ENCODE results near the gene GLIS1.
"Not testable (repeated sequence)": the region's sequence is repeated elsewhere in the genome, so short reads cannot be mapped to it uniquely, and the experiment has no call there.

The GLIS1 gene

DNA sequence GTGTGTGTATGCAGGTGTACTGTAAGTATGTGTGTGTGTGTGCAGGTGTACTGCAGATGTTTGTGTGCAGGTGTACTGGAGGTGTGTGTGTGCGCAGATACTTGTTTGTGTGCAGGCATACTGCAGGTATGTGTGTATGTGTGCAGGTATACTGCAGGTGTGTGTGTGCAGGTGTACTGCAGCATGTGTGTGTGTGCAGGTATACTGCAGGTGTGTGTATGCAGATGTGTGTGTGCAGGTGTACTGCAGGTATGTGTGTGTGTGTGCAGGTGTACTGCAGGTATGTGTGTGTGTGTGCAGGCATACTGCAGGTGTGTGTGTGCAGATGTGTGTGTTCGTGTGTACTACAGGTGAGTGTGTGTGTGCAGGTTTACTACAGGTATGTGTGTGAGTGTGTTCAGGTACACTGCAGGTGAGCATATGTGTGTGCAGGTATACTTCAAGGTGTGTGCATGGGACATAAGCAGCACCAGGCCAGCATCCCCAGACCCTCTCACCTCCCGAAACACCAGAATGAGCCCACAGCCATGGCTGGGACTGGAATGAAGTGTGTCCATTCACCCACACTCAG, 182.2 kb downstream of the GLIS1 start:
- DNase-seq: no peak

DNA sequence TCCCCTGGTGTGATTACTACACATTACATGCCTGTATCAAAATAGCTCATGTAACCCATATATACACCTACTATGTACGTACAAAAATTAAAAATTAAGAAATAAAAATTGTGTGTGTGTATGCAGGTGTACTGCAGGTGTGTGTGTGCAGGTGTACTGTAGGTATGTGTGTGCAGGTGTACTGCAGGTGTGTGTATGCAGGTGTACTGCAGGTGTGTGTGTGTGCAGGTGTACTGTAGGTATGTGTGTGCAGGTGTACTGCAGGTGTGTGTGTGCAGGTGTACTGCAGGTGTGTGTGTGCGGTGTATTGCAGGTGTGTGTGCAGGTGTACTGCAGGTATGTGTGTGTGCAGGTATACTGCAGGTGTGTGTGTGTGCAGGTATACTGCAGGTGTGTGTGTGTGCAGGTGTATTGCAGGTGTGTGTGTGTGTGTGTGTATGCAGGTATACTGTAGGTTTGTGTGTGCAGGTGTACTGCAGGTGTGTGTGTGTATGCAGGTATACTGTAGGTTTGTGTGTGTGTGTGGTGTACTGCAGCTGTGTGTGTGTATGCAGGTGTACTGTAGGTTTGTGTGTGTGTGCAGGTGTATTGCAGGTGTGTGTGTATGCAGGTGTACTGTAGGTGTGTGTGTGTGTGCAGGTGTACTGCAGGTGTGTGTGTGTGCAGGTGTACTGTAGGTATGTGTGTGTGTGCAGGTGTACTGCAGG, 183.2 kb downstream of the GLIS1 start:
- DNase-seq: not testable (repeated sequence)

DNA sequence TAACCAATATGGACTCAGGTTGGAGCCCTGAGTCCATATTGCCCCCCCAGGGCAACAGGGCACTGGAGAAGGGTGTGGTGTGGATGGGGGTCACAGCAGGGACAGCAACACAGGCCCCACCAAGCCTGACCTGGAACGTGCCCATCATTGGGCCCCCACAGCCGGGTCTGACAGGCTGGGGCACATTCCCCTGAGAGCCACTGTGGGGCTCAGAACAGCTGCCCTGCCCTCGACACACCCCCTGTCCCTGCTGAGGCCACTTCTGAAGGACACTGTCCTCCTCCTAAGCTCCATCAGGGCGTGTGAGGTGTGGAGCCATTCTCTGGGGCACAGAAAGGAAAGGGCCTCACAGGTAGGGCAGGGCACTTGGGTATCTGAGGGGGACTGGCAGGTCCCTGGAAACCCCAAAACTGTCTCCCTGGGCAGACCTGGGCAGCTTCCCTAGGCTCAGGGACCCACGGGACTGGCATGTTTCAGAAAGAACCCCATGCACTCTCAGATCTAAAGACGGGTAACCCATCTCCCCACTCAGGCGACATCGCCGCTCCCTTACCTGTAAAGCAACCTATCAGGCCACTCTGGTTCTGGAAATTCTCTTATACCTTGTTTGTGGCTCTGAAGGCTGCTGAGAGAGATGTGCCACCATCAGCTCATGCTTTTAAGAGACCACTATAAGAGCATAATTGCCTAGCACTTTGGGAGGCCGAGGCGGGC, 184.2 kb downstream of the GLIS1 start:
- no peak for DNase-seq

DNA sequence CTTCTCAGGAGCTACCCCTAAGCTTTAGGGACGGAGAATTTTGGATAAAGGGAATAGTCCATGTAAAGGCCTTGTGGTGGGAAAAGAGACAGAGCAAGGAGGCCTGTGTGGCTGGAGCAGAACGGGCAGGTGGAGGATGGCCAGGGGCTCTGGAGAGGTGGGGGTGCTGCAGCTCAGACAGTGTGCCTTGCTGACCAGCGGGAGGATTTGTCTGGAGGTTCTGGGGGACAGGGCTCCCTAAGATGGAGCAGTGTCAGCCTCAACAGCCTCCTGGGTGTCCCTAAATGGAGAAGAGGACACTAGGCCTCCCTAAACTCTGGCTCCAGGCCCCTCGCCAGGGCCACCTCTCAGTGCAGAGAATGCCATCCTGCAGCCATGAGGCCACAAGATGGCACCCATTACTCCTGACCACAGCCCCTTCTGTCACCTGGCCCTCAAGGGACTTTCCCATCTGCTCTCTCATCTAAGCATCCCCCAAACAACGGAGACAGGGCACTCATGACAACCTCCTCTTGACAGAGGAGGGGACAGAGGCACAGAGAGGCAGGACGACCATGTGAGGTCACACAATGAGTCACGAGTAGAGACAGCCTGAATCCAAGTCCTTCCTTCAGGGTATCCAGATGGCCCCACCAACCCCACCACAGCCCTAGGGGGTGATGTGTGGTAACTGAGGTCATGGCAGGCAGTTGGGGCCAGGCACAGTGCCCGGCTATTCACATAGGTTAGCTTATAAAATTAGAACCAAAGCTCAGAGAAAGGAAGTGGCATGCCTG, 185.0 kb downstream of the GLIS1 start:
- DNase-seq: no peak

DNA sequence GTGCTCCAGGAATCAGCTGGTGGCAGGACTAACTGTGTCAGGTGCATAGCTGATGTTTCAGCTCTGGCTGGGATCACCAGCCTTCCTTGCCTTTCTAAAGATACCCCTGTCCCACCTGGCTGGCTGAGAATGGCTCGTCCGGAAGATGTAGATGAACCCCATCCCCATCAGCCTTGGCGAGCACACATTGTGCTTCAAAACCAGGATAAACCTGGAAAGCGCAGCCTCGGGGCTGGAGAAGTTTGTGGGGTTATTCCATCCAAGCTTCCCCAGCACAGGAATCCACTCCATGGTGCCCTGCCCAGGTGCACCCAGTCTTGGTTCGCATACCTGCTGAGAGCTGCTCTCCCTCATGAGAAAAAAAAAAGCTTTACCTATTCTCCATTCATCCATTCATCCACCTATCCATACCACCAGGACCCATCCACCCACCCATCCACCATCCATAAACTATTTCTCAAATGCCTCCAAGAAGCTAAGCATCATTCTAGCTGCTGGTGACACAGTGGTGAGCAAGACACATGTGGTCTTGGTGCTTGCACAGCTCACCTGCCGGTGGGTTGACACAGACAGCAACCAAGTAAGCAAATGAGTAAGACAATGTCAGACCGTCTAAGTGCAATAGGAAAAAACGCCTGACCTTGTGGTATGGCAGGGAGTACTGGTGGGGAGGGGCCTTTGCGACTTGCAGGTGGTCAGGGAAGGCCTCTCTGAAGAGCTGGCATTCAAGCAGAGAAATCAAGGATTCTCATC, 185.8 kb downstream of the GLIS1 start:
- DNase-seq: no peak

DNA sequence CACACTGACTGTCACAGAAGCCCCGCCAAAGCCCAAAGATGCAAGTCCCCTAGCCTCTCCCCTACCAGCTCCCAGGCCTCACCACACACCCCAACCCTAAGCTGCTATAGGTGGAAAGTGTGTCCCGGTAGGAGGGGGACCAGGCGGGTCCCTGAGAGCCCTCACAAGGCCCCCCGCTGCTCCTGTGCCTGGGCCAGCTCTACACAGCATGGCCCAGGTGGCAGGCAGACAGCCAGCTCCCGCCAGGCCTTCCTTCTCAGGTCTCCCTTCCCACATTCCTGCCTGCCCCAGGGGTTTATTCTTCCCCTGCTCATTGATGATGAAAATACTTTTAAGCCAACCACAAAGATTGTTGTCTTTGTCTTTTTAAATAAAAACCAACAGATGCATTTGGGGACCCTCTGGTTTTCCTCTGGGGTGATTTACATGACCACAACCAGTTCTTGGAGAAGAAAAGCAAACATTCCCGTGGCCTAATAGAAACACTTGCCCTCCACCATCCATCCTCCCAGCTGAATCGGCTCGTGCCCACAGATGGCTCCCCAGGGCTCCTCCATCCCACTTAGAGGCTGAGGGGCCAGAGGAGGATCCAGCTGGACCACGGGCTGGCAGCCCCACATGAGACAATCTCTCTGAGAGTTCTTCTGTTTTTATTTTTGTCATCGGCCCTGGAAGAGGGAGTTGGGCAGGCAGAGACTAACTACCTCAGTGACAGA, 186.7 kb downstream of the GLIS1 start:
- DNase-seq: peak; percentile 28

DNA sequence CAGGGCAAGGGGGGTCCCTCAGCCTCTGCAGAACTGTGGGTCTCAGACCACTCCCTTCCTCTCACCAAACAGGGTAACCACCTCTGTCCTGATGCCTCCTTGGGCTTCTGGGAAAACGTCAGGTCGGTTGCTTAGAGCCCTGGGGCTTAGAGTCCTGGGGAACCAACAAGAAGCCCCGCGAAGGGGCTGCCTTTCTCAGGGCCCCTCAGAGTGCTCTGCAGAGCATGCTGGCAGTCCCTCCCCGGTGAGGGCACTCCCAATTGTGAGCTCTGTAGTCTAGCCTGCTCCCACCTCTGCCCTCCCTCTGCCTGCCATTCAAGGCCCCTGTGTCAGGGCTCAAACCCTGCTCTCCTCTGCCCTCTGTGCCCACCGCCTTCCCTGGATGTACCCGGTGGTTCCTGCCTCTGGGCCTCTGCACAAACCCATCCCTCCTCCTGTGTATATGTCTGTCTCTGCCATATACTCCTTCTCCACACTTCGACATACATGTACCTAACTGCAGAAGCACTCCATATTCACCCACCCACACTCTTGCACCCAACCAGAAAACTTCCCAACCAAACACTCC, 187.5 kb downstream of the GLIS1 start:
- no peak for DNase-seq

DNA sequence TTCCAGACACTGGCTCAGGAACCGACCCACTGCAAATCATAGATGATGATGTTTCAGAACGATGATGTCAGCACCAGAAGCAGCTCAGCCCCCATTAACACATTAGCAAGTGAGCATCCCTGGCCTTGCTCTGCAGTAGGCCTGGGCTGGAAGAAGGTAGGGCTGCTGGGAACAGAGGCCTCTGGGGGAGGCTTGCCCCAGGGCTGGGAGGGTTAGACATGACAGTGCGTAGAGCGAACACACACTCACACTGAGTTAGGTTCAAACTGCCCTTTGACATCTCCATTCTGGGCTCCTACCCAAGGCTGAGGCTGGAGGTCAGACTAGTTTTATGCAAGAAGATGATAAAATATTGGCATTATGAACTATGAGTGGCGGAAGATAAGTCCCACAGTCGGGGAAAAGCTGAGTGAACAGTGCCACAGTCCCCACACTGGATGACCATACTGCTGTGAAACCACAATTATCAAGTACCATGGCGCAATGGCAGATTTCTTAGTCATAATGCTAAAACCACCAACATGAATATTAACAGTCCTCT, 188.7 kb downstream of the GLIS1 start:
- DNase-seq: no peak

DNA sequence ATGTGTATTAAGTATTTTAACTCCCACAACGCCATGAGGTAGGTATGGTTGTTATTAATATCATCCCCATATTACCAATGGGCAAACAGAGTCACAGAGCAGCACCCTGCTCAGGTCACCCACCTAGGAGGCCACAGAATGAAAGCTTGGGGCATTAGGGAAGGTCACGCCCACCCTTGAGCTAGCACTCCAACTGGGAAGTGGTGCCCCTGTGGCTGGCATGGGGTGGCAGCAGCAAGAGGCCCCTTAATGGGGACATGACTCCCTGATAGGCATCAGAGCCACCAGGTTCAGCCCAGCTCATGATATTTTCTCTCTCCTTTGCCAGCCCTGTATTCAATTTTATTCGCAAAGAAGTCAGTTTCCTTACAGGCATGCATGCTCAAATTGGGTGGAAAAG, 189.2 kb downstream of the GLIS1 start:
- no peak for DNase-seq

DNA sequence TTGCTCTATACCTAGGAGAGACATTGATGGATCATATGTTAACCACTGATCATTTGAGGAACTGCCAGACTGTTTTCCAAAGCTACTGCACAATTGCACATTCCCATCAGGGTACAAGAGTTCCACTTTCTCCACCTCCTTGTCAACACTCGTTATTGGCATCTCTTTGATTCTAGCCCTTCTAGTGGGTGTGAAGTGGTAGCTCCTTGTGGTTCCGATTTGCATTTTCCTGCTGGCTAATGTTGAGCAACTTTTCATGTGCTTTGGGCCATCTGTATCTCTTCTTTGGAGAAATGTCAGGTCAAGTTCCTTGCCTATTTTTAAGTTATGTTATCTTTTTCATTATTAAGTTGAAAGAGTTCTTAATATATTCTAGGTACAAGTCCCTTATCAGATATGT, 189.7 kb downstream of the GLIS1 start:
- DNase-seq: no peak

DNA sequence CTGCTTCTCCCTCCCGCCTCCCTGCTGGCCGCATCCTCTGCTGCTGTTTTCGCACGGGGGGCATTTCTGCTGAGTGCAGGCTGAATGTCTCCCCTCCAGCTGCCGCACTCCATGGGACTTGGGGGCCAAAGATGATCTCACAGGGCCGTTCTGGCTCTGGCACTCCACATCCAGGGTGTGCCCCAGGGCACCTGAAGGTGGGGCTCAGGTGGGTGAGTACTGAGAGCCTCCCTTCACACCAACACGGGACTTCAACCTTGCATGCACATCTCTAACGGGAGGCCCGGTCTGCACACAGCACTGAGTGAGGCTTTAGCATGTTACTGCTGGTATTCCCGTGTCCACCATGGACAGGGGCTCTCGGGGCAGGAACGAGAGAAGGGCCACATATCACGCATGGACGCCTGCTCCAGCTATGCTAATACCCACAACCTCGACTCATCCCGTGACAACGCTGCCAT, 190.9 kb downstream of the GLIS1 start:
- DNase-seq: no peak

DNA sequence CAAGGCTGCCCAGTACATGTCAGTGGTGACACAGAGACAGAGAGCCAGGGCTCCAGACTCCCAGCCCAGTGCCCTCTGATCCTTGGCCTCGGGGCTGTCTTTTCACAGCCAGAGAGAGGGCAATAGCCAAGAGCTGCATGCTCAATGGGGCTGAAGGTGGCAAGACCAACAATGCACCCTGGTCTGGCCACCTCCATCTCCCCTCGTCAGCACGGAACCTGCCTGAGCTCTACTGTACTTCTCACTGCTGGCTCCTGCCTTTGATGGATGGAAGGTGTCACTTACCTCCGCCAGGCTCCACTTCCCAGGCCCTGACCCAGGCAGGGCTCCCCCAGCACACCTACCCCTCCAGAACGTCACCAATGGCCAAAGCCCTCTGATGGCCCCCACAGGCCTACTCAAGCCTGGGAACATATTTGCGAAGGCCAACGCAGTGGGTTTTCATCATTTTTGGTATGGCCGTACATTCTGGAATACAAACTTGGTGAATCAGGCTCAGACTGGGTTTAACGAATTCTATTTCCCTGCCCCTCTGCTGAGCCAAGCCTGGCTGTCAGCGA, 191.7 kb downstream of the GLIS1 start:
- DNase-seq: no peak

DNA sequence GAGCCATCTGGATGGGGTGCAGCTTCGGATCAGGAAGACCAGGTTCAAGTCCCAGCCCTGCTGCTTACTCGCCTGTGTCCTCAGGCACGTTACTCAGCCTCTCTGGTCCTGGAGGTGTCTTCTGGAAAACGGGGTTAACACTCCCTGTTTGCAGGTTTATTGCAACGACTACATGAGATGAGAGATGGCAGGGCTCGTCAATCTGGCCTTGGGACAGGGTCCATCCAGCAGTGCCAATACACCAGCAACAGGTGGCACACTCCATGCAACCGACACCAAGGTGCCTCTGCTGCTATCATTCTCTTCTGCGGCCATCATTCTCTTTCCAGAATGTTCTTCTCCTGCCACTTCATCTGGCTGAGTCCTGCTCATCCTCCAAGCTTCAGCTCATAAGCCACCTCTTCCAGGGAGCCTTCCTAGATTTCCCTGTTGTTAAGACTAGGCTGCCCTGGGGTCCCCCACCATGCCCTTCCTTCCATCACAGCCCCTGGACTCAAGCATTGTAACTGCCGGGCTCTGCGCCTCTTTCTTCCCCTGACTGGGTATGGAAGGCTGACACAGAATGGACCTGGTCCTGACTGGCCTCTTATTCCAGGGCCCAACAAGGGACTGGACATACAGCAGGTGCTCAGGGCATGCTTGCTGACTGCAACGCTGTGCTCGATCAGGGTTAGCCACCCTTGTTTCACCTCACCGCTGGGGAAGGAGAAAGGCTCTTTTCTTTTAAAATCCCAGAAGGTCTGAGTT, 192.4 kb downstream of the GLIS1 start:
- no peak for DNase-seq

DNA sequence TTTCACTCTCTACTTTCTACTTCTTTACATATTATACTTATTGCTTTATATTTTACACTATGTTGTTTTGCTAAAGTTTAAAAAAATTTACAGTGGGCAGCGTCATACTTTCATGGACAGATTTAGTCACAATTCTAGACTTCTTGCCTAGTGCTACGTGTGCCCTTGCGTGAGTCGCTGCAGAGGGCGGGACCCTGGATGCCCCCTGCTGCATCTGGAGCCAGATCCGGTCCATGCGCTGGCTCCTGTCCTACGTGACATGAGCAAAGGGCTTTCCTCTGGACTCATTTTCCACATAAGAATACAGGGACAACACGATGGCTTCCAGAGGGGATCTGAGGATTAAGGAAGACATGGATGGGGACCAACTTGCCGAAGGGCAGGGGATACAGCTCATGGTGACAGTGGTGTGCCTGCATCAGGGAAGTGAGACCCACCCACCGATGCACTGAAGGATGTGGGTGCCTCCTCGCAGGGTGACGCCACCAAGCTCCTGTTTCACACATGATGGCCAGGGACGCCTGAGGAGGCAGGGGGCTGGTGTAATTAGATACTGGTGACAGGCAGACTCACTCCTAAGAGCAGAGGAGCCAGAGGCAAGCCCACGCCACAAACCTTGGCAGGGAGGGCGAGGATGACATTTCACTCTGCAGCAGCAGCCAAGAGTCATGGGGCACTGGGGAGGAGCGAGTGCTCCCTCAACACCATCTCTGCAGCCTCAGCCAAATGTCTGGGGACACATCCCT, 193.1 kb downstream of the GLIS1 start:
- peak; percentile 84 for DNase-seq

DNA sequence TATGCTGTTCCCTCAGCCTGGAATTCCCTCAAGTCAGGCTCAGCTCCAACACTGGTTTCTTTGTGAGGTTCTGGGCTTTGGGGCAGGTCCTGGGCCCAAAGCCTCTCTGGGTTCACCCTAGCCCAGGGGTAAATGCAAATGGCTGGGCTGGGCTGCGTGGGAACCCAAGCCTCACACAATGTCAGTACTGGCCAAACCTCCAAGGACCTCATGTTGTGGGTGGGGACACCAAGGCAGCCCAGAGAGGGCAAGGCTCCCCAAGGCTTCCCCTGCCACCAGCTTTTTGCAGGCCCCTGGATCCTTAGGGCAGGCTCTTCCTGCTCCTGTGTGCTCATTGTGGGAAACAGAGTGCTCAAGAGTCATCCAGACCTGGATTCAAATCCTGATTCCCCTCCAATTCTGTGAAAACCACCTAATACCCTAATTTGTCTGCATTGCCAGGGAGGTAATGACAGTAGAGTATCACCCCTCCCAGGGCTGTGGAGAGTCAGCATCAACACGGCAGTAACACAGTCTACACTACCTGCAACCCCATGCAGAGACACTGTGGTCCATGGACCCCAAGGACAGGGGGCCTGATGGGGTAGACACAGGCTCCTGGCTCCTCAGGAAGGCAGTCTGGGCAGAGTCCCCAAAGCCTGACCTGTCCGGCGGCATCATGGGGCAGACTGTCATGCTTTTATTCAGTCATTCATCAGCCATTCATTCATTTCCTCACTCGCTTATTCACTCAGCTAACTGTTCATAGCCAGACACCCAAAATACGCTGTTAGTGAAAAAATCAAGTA, 194.0 kb downstream of the GLIS1 start:
- DNase-seq: no peak

DNA sequence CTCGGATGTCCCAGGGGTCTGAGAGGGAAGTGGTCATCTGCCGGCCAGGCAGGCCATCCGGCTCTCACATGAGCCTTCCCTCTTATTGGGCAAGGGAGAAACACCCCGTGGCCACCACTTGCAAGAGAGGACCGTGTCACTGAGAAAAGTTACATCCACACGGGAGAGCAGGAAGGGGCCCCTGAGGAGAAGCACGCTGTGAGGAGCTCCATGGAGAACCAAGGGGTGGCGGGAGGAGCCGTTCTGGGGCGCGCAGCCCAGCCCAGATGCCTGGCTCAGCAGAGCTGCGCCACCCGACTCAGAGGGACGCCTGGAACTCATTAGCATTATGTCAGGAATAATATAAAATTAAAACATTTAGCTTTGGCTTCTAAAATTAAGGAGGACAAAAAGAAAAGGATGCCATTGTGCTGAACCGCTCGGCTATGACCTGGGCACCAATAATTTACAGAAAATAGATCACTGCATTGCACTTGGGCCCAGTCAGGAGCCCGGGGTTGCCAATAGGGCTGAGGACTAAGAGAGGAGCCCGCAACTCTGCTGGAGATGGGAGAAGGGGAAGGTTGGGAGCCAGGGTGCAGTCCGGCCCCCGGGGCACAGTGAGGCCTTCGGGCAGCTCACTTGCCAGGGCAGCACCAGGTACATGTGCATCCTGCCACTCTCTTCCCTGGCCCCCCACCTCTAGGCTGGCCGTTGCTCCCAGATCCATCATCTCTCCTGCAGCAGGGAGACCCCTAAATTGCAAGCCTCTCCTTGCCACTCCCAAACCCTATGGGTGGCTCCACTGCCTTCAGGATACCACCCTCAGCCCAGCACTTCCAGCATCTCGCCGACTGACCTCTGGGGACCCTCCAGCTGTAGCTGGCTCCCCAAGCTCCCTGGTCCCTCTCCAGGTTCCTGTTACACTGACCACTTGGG, 194.9 kb downstream of the GLIS1 start:
- DNase-seq: no peak

DNA sequence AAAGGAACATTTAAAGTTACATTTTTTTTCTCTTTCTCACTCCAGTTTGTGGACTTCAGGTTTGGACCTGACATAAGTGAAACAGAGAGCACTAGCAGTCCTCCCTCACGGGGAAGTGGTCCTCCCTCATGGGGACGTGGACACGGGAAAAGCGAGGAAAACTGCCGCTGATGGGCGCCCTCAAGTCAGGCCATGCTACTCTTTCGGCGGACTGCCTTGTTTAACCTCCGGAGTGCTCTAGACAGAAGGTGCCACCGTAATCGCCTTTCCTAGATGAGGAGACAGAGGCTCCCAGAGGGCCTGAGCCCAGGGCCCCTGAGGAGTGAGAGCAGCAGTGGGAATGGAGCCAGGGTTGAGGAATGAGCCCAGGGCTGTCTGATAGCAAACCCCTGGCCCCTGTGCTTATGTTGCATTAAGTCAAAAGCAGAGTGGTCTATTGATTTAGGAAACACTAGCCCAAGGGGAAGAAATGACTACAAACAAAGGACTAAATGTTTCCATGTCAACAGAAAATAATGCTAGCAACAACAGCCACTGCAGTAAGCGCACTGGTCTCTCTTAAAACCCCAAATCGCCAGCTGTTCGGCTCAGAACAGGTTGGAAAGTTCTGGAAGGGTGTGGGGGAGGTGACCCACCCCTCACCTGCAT, 195.7 kb downstream of the GLIS1 start:
- no peak for DNase-seq

Data from NCI-H1694 (cell line).